Panc1 (cell line): ENCODE measurements around the gene C16orf78.

Source experiments
- CTCF ChIP-seq: fragments of 450-650 bp; IDR thresholded peaks from 2 replicates; pipeline ENCODE4 v1.5.1; 2017; ENCODE audit warnings: mild to moderate bottlenecking
- POLR2AphosphoS5 ChIP-seq: IDR thresholded peaks from 2 replicates; pipeline ENCODE4 v1.6.1; 2012; ENCODE audit warnings: mild to moderate bottlenecking, low read depth, low read length, moderate library complexity
- REST ChIP-seq, 2 experiments: IDR thresholded peaks; 2 replicates each; pipeline ENCODE4 v1.6.1; 2011 to 2012; ENCODE audit warnings: low read depth in 2 of 2, control low read depth in 1 of 2, low read length in 1 of 2, mild to moderate bottlenecking in 1 of 2, moderate library complexity in 1 of 2; ENCODE audit not compliant: insufficient read depth in 1 of 2
- SIN3A ChIP-seq: IDR thresholded peaks from 2 replicates; pipeline ENCODE4 v1.6.1; 2012; ENCODE audit warnings: low read depth, mild to moderate bottlenecking, low read length, moderate library complexity, borderline replicate concordance; ENCODE audit not compliant: insufficient read depth
- TCF7L2 ChIP-seq: IDR thresholded peaks from 2 replicates; pipeline ENCODE4 v1.6.1; 2011; ENCODE audit warnings: mild to moderate bottlenecking, low read depth, low read length, inconsistent platforms

- no peak for TF ChIP-seq CTCF
- TF ChIP-seq SIN3A = no peak
- no peak for TF ChIP-seq POLR2AphosphoS5
- TF ChIP-seq REST (IDR thresholded peaks at IDR 0.05; ENCODE audit: insufficient read depth in 1 of 2, low read depth in 2 of 2, low read length in 1 of 2) = no peak
- TF ChIP-seq TCF7L2 = no peak
These were observed 26.2 kb downstream of the C16orf78 start for GRCh38 chr16:49399594-49400364.
